Smooth muscle cell (in vitro differentiated cells): Measurements from ENCODE around the gene OR2A2. TPM values are rescaled to one million over a fixed set of nuclear protein-coding genes. Genes with fewer than 3 reads are reported as not detected.

Experiments
- polyA plus RNA-seq: library from polyadenylated mRNA; unstranded; fragments of >200 nt; fragmentation: Nextera tagmentation; extraction: Ambion mirVana; gene quantifications from 2 replicates; pipeline ENCODE4 v1.2.1, GENCODE V29; 2016
- small RNA-seq: library from RNA; depleted of rRNA; stranded (forward); fragments of <200 nt; gene quantifications from one replicate; pipeline ENCODE3, GENCODE V24; 2014
- total RNA-seq: library from RNA; depleted of rRNA; stranded (reverse); fragments of >200 nt; gene quantifications from 2 replicates; pipeline ENCODE4 v1.2.3, GENCODE V29; 2014

OR2A2 gene
- total and polyA plus RNA-seq, 2 experiments from 2014 or later = not detected

Small RNAs within 50 kb of the gene (small RNA-seq; reads per million reads assigned to genes)
- not detected for gene OR2A41P

Other genes starting within 250 kb of the OR2A2 start
- 177 and 237 TPM in 2 replicates for gene TCAF1, start 207.4 kb upstream of the OR2A2 start, total RNA-seq
- gene TCAF1, start 207.4 kb upstream of the OR2A2 start, polyA plus RNA-seq = 108 and 147 TPM in 2 replicates
- gene OR2F2, start 174.3 kb upstream of the OR2A2 start, total RNA-seq = not detected in 2 replicates
- gene OR2F2, start 174.3 kb upstream of the OR2A2 start, polyA plus RNA-seq = not detected in 2 replicates
- not detected in 2 replicates for gene OR2F1, start 154.7 kb upstream of the OR2A2 start, total RNA-seq
- not detected in 2 replicates for gene OR2F1, start 154.7 kb upstream of the OR2A2 start, polyA plus RNA-seq
- not detected in 2 replicates for gene OR6B1, start 109.3 kb upstream of the OR2A2 start, total RNA-seq
- not detected in 2 replicates for gene OR6B1, start 109.3 kb upstream of the OR2A2 start, polyA plus RNA-seq
- not detected in 2 replicates for gene OR2A5, start 60.6 kb upstream of the OR2A2 start, total RNA-seq
- not detected in 2 replicates for gene OR2A5, start 60.6 kb upstream of the OR2A2 start, polyA plus RNA-seq
- gene OR2A25, start 39.8 kb upstream of the OR2A2 start, total RNA-seq = not detected in 2 replicates
- gene OR2A25, start 39.8 kb upstream of the OR2A2 start, polyA plus RNA-seq = not detected in 2 replicates
- gene OR2A12, start 23.3 kb upstream of the OR2A2 start, total RNA-seq = not detected in 2 replicates
- gene OR2A12, start 23.3 kb upstream of the OR2A2 start, polyA plus RNA-seq = not detected in 2 replicates
- not detected in 2 replicates for gene OR2A14, start 13.6 kb downstream of the OR2A2 start, total RNA-seq
- not detected in 2 replicates for gene OR2A14, start 13.6 kb downstream of the OR2A2 start, polyA plus RNA-seq
- 1.2 and 1.8 TPM in 2 replicates for gene CTAGE4, start 73.9 kb downstream of the OR2A2 start, total RNA-seq
- 0.61 and 1.4 TPM in 2 replicates for gene CTAGE4, start 73.9 kb downstream of the OR2A2 start, polyA plus RNA-seq
- gene ARHGEF35, start 86.2 kb downstream of the OR2A2 start, total RNA-seq = 4.7 and 6.7 TPM in 2 replicates
- 4.2 and 7.5 TPM in 2 replicates for gene ARHGEF35, start 86.2 kb downstream of the OR2A2 start, polyA plus RNA-seq
- gene OR2A42, start 130.0 kb downstream of the OR2A2 start, total RNA-seq = 0.40 TPM in 1 of 2 replicates, not detected in the other
- gene OR2A42, start 130.0 kb downstream of the OR2A2 start, polyA plus RNA-seq = 0.11 TPM in 1 of 2 replicates, not detected in the other
- 0.22 and 2.2 TPM in 2 replicates for gene OR2A7, start 155.2 kb downstream of the OR2A2 start, total RNA-seq
- 0.30 and 0.67 TPM in 2 replicates for gene OR2A7, start 155.2 kb downstream of the OR2A2 start, polyA plus RNA-seq
- 1.3 and 3.9 TPM in 2 replicates for gene CTAGE8, start 159.7 kb downstream of the OR2A2 start, total RNA-seq
- 0.11 and 0.65 TPM in 2 replicates for gene CTAGE8, start 159.7 kb downstream of the OR2A2 start, polyA plus RNA-seq
- not detected in 2 replicates for gene OR2A1, start 202.8 kb downstream of the OR2A2 start, total RNA-seq
- 0.07 TPM in 1 of 2 replicates, not detected in the other for gene OR2A1, start 202.8 kb downstream of the OR2A2 start, polyA plus RNA-seq
- gene ARHGEF5, start 245.8 kb downstream of the OR2A2 start, total RNA-seq = 7.4 and 12.1 TPM in 2 replicates
- 3.7 and 10.4 TPM in 2 replicates for gene ARHGEF5, start 245.8 kb downstream of the OR2A2 start, polyA plus RNA-seq